ENCODE data around the gene CCDC14.
"Not testable (repeated sequence)": the region's sequence is repeated elsewhere in the genome, so short reads cannot be mapped to it uniquely, and the experiment has no call there.

The CCDC14 gene

DNA sequence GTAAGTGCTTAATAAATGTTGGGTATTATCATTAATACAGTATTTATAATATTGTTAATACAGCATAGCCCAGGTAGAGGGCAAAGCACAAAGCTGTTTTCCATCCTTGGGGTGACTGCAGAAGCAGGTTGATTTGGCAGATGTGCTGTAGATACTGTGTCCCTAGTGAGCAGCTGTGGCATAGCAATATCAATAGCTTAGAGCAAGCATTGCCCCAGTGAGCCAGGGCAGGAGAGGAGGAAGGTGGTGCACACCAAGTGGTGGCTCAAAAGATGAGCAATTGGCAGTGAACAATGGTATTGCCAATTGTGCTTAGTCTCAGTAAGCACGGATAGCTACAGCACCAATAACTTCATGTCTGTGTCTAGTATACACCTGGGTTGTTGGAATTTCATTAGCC, 5.8 kb upstream of the CCDC14 start:
- not testable (repeated sequence) for DNase-seq (ENCODE audit: low spot score)

DNA sequence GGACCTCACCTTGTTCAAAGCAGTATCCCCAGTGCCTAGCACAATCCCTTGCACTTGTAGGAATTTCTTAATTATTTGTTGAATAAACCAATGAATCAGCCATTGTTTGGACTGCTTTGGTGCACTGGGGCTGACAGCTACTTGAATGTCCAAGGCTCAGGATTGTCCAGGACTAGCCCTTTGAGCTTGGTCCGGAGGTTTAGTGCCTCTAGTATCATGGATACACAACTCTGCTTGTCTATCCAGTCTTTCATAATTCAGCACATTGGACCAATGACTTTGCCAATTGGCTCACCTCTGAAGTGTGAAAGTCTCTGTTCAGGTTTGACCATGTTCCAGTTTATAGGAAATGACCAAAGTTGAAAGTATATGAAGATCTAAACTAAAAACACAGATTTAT, 3.8 kb upstream of the CCDC14 start:
- not testable (repeated sequence) for DNase-seq (ENCODE audit: low spot score)

DNA sequence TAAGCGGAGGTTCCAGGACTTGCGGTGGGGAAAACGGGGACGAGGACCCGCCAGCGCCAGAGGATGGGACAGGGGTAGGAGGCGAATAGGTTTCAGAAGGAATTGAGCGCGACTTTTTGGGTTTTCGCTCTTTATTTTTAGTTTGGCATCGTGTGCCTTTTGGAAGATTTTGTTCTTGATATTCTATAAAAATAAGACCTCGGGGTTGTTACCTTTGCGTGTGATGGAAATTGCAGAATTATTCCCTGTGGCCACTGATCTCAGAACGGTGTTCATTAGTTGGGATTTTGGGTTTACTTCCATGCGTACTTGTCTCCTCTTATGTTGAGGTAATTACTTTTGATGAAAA, 453 bp upstream of the CCDC14 start:
- no peak for DNase-seq (ENCODE audit: low spot score)

DNA sequence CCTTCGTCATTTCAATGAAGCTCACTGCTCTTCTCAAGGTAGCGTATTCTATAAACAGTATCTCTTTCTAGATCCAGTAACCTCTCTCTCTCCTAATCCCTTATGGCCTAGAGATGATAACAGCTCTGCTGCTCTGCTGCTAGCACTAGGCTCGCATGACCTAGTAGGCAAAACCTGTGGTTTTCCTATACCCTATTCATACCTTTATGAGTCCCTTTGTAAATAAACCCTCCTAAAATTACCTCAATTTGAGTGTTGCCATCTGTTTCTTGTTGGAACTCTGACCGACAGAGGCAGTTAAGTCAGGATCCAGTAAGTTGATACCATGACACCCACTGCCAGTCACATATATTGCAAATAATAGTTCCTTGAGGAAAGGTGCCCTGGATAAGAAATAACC, 7.3 kb downstream of the CCDC14 start:
- DNase-seq (ENCODE audit: low spot score) = no peak

DNA sequence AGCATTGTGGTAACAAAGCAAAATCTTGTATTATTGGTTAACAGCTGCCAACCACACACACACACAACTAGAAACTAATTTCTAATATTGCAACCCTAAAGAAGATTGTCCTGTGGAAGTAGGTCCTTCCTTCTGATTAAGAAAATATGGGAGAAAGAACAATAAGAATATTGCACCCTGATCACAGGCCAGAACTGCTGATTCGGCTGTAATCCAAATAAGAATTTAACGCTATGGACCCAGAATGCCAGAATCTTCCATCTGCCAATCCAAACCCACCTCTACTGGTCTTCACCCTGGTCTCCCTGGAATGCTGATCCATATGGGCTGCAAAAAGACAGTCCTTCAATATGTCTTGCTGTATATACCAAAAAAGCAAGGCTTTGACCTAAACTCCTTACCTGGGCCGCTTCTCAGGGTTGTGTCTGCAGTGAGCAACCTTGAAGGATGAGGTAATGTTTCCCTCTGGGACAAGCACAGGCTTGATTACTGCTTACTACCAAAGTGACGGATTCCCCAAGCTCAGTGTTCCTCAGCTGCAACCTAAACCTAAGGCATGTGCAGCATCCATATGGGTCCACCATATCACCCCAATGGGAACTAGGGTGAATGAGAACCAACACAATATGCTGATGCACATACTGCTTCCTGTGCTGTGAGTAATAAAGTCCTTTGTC, 8.0 kb downstream of the CCDC14 start:
- DNase-seq (ENCODE audit: low spot score) = no peak

DNA sequence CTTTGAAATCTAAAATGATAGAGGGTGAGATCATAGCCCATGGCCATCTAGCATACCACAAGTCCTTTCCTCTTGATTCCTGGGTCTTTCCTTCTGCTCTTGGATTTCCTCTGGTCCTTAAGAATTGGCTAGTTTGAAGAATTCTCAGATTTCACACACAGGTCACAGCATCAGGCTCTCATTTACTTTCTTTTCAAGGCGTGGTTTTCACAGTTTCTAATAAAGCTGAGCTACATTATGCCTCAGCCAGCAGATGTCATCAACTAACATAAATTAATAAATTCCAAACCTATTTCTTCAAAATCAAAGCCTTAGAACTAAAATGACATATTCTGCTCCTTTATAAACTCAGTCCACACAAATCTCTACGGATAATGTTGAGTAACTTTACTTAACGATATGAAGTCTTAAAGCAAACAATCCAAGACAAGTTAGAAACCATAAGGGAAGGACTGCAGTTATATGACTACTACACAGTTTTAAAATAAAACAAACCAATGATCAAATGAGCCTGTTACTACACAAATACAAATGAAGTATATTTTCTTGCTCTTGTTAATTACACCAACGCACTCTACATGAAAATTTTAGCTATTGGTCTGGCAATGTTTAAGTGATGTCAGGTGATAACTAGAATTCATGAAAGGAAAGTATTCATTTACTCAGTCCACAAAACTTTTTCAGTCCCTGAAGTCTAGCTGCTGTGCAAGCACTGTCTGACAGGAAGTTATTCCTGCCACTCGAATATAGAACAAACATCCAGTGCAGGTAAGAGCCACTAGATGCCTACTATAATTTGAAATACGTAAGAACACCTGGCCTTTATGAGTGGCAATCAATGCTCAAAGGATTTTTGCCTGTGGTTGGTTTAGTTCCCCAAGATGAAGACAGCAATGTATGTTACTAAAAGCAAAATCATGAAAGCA, 9.2 kb downstream of the CCDC14 start:
- DNase-seq (ENCODE audit: low spot score) = peak; percentile 7

DNA sequence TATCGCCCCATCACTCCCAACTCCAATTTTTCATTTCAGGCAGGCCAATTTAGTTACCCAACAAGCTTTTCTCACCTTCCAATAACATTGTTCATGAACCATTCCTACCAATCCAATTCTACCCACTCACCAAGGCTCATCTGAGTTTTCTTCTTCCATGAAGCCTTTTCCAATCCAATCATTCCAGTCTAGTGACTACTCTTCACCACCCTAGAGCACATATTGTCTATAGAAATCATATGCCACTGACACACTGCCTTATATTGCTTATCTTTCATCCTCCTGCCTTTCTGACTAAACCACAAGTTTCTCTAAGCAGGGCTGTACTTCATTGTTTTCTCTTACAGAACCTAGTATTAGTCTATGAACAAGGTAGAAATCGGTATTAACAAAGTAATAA, 11.4 kb downstream of the CCDC14 start:
- DNase-seq (ENCODE audit: low spot score) = peak; percentile 36

DNA sequence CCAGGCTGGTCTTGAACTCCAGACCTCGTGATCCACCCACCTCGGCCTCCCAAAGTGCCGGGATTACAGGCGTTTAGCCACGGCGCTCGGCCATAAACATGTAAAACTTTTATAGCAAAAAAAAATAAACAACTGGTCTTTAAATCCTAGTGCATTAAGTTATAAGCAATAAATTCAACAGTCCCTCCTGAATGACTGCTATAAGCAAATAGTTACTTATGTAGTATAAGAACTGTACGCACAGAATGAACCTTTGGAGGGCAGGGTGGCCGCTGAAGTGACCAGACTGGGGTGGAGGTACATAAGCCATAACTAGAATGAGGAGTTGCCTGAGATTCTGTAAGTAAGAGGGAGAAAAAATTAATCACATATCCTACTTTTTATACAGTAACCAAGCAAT, 12.6 kb downstream of the CCDC14 start:
- DNase-seq (ENCODE audit: low spot score) = no peak

DNA sequence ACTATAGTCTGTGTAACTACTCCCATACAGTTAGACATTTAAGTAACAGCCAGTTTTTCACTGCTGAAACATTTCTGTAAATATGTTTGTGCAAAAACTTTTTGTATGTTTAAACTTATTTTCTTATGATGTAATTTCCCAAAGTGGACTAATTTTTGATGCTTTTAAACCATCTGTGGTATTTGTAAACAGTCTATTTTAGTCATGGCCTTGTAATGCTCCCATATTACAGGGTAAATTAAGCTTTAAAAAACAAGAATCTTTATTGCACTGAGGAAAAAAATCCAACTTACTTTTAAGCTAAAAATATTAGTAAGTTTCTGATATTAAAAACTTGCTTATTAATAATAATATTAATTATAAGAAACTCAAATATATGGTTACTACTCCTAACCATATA, 13.5 kb downstream of the CCDC14 start:
- no peak for DNase-seq (ENCODE audit: low spot score)

DNA sequence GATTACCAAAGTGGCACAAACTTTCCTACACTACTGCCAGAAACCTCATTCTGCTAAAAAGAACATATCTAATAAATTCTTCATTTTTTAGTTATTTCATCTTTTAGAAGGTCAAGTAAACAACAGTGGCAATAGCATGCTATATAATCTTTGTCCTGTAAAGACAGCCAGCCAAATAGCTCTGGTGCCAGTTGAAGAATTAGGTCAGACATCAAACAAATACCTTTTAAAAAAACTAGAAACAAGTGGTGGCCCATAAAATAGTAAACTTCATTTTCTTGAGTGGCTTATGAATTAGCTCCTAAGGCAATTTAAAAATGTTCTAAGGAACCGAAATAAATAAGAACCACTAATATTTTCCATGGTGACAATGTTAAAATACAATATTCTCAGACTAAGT, 19.5 kb downstream of the CCDC14 start:
- no peak for DNase-seq (ENCODE audit: low spot score)

DNA sequence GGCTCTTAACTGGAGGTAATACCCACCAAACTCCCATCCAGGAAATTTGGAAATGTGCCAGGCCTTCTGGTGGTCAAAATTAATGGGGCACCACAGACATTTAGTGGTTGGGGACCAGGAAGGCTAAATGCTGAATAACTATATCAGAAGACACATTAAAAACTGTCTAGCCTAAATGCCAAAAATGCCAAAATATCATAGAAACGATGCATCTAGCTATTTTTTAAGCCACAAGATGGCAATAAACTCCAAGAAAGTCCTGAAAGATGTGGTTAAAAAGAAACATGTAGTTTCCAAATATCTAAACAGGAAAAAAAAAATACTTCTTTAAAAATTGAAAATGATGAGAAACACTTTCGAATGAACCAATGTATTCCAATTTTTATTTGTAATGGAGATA, 19.9 kb downstream of the CCDC14 start:
- peak; percentile 8 for DNase-seq (ENCODE audit: low spot score)

DNA sequence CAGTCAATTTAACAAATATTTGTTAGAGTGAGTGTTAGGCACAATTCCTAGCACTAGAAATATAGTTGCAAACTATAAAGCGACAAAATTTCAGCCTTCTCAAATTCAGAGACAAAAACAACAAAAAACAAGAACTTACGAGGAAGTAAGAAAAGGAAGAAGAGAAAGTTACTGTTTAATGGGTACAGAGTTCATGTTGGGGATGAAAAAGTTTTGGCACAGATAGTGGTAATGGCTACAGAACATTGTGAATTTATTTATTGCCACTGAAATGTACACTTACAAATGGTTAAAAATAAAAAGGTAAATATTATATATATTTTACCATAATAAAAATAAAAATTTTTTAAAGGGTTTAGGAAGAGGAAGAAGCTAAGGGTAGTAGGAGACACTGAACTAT, 21.3 kb downstream of the CCDC14 start:
- no peak for DNase-seq (ENCODE audit: low spot score)

DNA sequence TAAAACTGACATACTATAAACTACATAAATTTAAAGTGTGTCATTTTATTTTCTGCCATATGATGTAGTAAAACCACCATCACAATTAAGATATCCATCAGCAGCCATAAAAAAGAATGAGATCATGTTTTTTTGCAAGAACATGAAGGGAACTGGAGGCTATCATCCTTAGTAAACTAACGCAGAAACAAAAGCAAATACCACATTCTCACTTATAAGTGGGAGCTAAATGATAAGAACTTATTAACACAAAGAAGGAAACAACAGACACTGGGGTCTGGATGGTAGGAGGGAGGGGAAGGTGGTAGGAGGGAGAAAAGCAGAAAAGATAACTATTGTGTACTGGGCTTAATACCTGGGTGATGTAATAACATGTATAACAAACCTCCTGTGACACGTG, 24.6 kb downstream of the CCDC14 start:
- no peak for DNase-seq (ENCODE audit: low spot score)

DNA sequence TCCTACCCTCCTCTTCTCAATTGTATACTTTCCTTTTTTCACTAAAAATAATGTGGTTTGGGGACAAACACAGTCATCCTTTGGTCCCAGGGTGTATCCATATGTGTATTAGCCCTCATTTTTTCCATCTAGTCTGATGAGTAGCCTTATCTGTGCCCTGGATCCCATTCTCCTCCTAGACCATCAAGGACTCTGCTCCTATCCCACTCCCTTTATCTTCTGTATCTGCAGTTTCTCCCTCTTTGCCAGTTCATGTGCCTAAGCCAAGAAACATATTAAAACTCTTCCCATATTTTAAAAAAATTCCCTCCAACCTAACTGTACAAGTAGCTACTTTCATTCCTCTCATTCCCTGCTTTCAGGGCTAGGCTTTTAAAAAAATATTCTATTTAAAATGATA, 25.2 kb downstream of the CCDC14 start:
- no peak for DNase-seq (ENCODE audit: low spot score)

DNA sequence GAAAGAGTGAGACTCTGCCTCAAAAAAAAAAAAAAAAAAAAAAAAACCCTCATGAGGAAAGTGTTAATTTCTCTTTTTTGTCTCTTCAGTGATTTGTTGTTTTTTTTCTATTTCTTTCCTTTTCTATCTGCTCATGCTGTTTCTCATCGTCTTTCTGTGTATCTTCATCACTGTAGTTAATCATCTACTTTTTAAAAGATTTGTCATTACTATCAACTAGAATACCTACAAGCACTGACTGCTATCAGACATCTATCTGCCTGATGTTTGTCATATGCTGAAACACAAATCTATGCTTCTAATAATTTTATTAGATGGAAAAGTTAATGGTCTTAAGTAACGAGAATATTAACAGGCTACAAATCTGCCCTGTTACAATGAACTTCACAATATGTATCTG, 26.8 kb downstream of the CCDC14 start:
- no peak for DNase-seq (ENCODE audit: low spot score)

DNA sequence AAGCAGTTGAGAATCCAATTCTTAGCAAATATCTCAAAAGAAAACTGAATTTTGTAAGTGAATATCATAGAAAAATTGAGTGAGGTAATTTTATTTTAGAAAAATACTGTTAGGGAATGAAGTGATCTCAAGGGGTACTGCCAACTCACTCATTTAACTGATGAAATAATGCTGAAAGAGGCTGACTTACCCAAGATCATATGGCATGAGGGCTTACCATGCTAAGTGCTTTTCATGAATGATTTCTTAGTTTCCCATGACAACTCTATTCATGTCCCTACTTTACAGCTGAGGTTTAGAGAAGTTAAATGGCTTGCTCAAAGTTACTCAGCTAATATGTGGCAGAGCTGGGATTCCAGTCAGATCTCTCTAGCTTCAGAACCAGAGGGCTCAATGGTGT, 30.6 kb downstream of the CCDC14 start:
- DNase-seq (ENCODE audit: low spot score) = no peak

DNA sequence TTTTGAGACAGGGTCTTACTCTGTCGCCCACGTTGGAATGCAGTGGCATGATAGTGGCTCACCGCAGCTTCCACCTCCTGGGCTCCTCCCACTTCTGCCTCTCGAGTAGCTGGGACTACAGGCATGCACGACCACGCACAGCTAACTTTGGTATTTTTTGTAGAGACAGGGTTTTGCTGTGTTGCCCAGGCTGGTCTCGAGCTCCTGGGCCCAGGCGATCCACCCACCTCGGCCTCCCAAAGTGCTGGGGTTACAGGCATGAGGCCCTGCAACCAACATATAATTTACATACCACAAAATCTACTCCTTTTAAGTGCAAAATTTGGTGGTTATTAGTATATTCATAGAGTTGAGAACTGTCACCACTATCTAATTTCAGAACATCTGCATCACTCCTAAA, 31.7 kb downstream of the CCDC14 start:
- no peak for DNase-seq (ENCODE audit: low spot score)

DNA sequence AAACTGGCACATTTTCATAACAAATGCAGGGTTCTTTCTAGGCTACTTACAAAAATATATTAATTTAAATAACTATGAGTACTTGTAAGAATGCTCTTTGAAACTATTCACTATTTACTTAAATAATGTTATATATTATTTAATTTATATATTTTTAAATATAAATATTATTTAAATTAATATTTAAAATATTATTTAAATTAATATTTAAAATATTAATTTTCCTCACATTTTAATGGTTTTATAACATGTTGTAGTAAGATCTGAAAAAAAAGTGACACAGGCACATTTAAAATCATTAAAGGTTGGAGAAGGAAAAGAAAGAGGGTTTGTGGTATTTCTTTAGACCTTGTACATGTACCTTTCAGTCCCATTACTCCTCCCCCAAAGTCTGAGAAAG, 34.6 kb downstream of the CCDC14 start:
- no peak for DNase-seq (ENCODE audit: low spot score)

DNA sequence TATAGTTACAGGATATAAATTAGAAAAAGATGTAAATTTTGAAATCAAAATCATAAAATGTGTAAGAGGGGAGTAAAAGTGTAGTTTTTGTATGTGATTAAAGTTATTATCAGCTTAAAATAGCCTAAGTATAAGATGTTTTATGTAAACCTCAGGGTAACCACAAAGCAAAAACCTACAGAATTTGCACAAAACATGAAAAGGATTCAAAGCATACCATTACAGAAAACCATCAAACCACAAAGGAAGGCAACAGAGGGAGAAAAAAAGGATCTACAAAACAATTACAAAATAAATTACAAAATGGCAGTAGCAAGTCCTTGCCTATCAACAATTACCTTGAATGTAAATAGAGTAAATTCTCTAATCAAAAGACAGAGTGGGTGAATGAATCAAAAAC, 40.2 kb downstream of the CCDC14 start:
- no peak for DNase-seq (ENCODE audit: low spot score)

DNA sequence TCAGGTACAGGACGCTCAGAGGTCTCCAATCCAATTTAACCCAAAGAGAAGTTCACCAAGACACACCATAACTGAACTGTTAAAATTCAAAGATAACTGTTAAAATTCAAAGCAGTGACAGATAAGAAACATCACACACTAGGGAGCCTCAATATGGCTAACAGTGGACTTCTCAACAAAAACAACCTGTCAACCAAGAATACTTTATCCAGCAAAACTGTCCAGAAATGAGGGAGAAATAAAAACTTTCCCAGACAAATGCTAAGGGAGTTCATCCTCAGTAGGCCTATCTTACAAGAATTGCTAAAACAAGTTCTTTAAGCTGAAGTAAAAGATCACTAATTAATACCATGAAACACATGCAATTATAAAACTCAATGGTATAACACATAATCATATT, 40.6 kb downstream of the CCDC14 start:
- DNase-seq (ENCODE audit: low spot score) = no peak

DNA sequence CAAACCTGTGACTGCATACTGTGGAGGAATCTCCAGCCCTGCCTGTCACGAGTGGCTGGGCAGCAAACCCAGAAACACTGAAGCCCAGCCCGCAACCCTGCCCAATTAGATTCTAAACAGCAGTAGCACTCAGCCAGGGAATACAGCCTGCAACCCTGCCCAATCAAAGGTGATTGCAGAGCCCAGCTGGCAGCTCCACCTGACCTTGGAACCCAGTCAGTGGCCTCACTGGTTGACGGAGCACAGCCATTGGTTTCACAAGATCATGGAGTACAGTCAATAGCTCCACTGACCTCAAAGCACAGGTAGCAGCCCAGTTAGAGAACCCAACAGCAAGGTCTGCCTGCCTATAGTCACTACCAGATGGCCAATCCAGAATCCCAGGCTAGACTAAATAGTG, 41.7 kb downstream of the CCDC14 start:
- no peak for DNase-seq (ENCODE audit: low spot score)

DNA sequence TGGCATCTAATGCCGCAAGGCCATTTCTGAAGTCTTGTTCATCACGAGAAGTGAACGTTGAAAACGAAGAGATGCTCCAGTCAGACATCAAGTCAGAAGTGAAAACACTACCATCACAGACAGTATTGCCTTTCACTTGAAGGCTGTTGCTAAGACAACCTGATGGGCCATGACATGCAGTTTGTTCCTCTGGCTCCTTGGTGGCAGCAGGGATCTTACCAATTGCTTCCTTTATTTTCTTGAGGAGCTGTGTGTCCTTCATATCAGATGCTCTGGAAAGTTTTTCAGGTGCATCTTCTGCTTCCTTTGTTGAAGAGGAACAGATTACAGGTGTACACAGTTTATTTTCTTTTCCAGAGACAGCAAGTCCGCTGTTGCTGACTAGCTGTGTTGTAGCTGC, 46.2 kb downstream of the CCDC14 start:
- DNase-seq (ENCODE audit: low spot score) = no peak

DNA sequence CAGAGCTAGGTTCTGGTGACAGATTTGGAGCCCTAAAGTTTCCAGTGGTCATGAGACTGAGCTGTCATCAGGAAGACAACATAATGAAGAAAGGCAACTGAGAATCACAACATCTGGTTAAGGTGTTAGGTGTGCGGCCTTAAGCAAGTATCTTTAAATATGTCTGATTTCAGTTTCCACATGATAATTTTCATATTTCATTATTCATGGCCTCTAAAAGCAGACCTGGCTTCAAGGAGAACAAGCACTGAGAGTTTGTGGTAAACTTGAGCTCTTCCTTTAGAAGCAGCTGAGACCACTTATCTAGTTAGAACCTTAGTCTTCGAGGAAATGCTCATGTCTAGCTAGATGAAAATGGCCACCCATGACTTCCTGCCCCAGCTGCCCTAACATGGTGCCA, 51.2 kb downstream of the CCDC14 start:
- no peak for DNase-seq (ENCODE audit: low spot score)

DNA sequence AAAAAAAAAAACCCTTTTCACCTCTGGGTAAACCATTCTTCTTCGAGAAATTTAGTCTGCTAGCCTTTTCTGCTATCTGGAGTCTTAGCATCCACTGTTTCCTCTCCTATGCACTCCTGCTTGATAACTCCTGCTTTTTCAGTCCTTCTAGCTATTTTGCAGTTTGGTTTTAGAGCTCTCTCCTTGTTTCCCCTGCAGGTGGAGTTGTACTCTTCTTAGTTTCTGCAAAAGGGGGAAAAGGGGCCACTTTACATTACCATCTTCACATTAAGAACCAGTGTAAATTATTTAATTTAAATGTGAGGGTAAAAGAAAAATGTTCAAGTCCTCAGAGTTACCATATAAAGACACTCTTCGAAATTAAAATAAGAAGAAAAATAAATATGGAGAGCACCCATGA, 53.3 kb downstream of the CCDC14 start:
- no peak for DNase-seq (ENCODE audit: low spot score)

Measured in GM03348 (cell line).